ENCODE measurements around the gene TRPC1. TPM values are rescaled to one million over a fixed set of nuclear protein-coding genes. Genes with fewer than 3 reads are reported as not detected.

TRPC1 gene
- total RNA-seq, 3 donors from 2014 or later (not counting 1 experiment from before 2014, with no cell fraction given): 0.21 to 1.4 (median 0.43) TPM

GRCh38 chr3:142802891-142803290 lies 79.1 kb downstream of the TRPC1 start:
- Mint-ChIP-seq H3K36me3 (no peaks in the 10 kb centered on the region), H3K27me3 (ENCODE audit: low read depth in 2 of 2) (peaks cover 5 to 12% of the 10 kb centered on the region in 2 donors), H3K4me3 (no peak overlapping the region), H3K9me3 (no peaks in the 10 kb centered on the region), H3K4me1 (no peaks in the 10 kb centered on the region), H3K27ac (no peak overlapping the region)
- DNase-seq (no peak), ATAC-seq (no peak)
- no peaks in the 10 kb centered on the region for H3K4me1 ChIP-seq (ENCODE audit: control insufficient read depth, insufficient read depth, low read length)
- intact Hi-C loops (cut with micrococcal nuclease): no loop called here
- no peak overlapping the region for H3K4me3 ChIP-seq (ENCODE audit: low read length)
- H3K27me3 ChIP-seq (ENCODE audit: control insufficient read depth, insufficient read depth, low read length): no peaks in the 10 kb centered on the region
- H3K9me3 ChIP-seq (ENCODE audit: control insufficient read depth, insufficient read depth, low read length): no peaks in the 10 kb centered on the region
- 77% methylated on average over 1 of the region's 1 CpG for WGBS (ENCODE audit: insufficient coverage)
- TF ChIP-seq CTCF (IDR thresholded peaks at IDR 0.05): no peak
- H3K27ac ChIP-seq (ENCODE audit: low read length): no peak overlapping the region
- no peaks in the 10 kb centered on the region for H3K36me3 ChIP-seq (ENCODE audit: control insufficient read depth, insufficient read depth, low read length)

DNA sequence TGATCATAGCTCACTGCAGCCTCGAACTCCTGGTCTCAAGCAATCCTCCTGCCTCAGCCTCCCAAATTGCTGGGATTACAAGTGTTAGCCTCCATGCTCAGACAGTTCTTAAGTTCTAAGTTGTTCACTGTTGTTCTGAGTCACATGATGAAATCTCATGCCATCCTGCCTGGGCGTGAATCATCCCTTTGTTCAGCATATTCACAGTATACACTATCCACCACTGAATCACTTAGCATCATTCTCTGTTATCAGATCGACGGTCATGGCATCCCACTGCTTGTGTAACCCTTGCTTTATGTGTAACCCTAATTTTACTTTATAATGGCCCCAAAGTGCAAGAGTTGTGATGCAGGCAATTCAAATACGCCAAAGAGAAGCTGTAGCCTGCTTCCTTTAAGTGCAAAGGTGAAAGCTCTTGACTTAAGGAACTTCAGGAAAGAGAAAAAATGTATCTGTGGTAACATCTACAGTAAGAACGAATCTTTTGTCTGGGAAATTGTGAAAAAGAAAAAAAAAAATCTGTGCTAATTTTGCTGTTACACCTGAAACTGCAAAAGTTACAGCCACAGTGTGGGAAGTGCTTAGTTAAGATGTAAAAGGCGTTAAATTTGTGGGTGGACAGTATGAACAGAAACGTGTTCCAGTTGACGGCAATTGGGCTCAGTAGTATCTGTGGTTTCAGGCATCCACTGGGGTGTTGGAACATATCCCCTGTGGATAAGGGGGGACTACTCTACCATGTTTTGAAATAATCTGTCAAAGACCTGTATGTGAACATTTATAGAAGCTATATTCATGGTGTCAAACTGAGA lies 84.5 kb downstream of the TRPC1 start:
- DNase-seq: no peak
- ATAC-seq: peak in 1 of 3 donors; percentile 50
- H3K9me3 ChIP-seq (ENCODE audit: control insufficient read depth, insufficient read depth, low read length): no peaks in the 10 kb centered on the region
- peaks cover 17 to 18% of the 10 kb centered on the region in 2 donors for H3K27me3 Mint-ChIP-seq (ENCODE audit: low read depth in 2 of 2)
- H3K36me3 Mint-ChIP-seq: no peaks in the 10 kb centered on the region
- H3K27me3 ChIP-seq (ENCODE audit: control insufficient read depth, insufficient read depth, low read length): no peaks in the 10 kb centered on the region
- WGBS (ENCODE audit: insufficient coverage): 65% methylated on average over 9 of the region's 9 CpGs
- no peaks in the 10 kb centered on the region for H3K36me3 ChIP-seq (ENCODE audit: control insufficient read depth, insufficient read depth, low read length)
- intact Hi-C loops (cut with micrococcal nuclease): no loop called here
- H3K4me3 ChIP-seq (ENCODE audit: low read length): no peak overlapping the region
- H3K27ac Mint-ChIP-seq: no peak overlapping the region
- H3K27ac ChIP-seq (ENCODE audit: low read length): no peak overlapping the region
- no peaks in the 10 kb centered on the region for H3K4me1 ChIP-seq (ENCODE audit: control insufficient read depth, insufficient read depth, low read length)
- no peak for TF ChIP-seq CTCF (IDR thresholded peaks at IDR 0.05)
- H3K4me1 Mint-ChIP-seq: peaks cover 0 to 6% of the 10 kb centered on the region in 2 donors
- no peak overlapping the region for H3K4me3 Mint-ChIP-seq
- no peaks in the 10 kb centered on the region for H3K9me3 Mint-ChIP-seq

- Mint-ChIP-seq H3K9me3 (no peaks in the 10 kb centered on the region), H3K27me3 (ENCODE audit: low read depth in 2 of 2) (peaks cover 16 to 20% of the 10 kb centered on the region in 2 donors), H3K4me1 (peaks cover 0 to 6% of the 10 kb centered on the region in 2 donors), H3K4me3 (no peak overlapping the region), H3K27ac (no peak overlapping the region), H3K36me3 (no peaks in the 10 kb centered on the region)
- TF ChIP-seq CTCF (IDR thresholded peaks at IDR 0.05): no peak
- no peaks in the 10 kb centered on the region for H3K9me3 ChIP-seq (ENCODE audit: control insufficient read depth, insufficient read depth, low read length)
- no peak overlapping the region for H3K4me3 ChIP-seq (ENCODE audit: low read length)
- H3K27ac ChIP-seq (ENCODE audit: low read length): no peak overlapping the region
- intact Hi-C loops (cut with micrococcal nuclease): no loop called here
- no peaks in the 10 kb centered on the region for H3K4me1 ChIP-seq (ENCODE audit: control insufficient read depth, insufficient read depth, low read length)
- DNase-seq: no peak
- no peaks in the 10 kb centered on the region for H3K27me3 ChIP-seq (ENCODE audit: control insufficient read depth, insufficient read depth, low read length)
- 87% methylated on average over 3 of the region's 3 CpGs for WGBS (ENCODE audit: insufficient coverage)
- no peak for ATAC-seq
- H3K36me3 ChIP-seq (ENCODE audit: control insufficient read depth, insufficient read depth, low read length): no peaks in the 10 kb centered on the region
Measured at GRCh38 chr3:142809259-142809658, 85.4 kb downstream of the TRPC1 start.
